Germinal center (tissue), 1 donor: ENCODE measurements around the gene NPAS1.

Experiments used
- DNase-seq: peaks from one replicate; pipeline ENCODE4 v3.0.0; 2012; ENCODE audit warnings: mixed read lengths, low spot score

Gene NPAS1

DNA sequence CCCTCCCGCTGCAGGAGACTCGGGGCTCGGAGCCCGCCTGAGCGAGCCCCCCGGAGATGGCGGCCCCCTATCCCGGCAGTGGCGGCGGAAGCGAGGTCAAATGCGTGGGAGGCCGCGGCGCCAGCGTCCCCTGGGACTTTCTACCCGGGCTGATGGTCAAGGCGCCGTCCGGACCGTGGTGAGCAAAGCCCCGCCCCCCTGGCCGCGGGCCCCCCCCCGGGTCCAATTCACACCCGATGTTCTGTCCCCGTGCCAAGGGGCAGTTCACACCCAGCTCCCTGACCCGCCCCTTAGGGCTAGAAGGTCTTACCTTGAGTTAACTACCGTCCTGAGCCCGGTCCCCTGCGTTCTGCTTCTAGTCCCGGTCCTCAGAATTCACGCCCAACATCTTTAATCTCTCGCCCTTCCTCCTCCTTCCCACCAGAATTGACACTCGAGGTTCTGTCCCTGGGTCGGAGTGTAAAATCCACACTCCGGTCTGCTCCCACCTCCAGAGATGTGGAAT is 1.4 kb downstream of the NPAS1 start:
- DNase-seq = no peak

DNA sequence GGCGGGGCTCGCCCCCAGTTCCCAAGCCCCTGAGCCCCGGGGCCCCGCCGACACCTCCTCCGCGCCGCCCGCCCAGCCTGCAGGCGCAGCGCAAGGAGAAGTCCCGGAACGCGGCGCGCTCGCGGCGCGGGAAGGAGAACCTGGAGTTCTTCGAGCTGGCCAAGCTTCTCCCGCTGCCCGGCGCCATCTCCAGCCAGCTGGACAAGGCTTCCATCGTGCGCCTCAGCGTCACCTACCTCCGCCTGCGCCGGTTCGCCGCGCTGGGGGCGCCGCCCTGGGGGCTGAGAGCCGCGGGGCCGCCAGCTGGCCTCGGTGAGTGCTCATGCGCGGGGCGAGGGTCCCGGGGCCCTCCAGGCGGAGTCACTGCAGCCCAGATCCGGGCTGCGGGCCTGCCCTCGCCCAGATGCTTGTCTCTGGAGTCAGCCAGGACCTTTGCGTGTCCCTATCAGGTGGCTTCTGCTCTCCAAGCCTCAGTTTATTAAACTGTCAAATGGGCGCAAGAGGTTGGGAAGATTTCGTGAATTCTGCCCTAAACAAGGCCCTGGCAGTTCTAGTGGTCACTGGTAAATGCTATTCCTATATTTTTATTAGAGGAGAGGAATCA is 2.0 kb downstream of the NPAS1 start:
- no peak for DNase-seq

DNA sequence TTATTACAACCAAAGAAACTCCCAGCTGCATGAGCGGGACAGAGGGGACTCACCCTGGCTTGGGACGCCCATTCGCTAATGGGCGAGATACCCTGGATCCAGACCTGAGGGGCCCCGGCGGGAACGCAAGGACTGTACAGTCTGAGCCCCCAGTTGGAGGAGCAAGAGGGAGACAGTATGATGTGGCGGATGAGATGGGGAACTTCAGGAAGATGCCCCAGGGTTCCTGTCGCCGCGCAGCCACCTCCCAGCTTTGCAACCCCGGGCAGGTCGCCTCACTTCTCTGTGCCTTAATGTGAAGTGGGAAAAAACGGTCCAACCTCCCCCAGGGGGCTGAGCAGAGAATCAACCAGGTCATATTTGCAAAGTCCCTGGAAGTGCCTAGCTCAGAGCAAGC is 2.5 kb downstream of the NPAS1 start:
- DNase-seq = no peak

DNA sequence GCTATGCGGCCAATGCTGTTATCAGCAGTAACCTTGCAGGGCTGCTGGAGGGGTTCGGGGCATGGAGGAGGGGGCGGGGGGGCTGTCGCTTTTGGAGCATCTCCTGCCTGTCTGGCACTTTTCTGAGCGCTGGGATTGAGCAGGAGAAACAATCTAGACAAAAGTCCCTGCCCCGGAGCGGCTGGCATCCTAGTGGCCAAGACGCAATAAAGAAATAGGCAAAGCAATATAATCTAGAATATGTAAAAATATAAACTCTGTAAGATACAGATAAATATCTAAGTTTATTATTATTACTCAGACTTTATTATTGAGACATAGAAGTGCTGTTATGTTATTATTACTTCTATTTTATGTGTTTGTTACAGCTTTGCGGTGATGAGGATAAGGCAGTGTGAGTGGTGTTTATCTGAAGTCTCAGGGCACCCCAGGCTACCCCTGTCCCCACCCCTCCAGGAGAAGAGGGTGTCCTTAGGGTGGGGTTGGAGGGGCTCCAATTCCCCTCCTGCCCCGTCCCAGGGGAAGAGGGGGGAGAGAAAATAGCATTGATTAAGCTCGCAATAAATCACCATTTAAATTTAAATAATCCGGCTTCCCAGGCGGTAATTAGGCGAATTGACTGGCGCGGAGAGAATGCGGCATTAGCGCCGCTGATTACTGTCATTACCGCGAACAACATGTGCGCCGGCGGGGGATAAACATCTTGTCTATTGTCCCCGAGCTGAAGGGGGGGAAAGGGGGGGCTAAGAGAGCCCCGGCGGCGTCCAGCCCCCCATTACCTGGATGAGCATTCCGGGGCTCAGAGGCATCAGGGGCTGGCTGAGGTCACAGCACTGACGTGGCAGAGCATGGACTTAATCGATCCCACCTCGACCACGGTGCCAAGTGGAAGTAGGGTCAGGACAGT is 3.2 kb downstream of the NPAS1 start:
- DNase-seq = no peak

DNA sequence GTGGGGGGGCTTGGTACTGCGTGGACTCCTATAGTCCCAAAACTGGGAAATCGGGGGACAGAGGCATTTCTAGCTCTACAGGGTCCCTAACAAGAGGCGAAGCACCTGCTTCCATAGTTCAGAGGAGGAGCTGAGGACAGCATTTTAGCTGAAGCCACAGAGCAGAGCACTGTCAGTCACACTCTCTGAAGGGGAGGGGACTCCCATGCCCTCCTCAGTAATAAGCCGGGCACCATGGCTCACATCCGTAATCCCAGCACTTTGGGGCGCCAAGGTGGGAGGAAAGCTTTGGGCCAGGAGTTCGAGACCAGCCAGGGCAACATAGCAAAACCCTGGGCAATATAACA is 3.8 kb downstream of the NPAS1 start:
- no peak for DNase-seq

DNA sequence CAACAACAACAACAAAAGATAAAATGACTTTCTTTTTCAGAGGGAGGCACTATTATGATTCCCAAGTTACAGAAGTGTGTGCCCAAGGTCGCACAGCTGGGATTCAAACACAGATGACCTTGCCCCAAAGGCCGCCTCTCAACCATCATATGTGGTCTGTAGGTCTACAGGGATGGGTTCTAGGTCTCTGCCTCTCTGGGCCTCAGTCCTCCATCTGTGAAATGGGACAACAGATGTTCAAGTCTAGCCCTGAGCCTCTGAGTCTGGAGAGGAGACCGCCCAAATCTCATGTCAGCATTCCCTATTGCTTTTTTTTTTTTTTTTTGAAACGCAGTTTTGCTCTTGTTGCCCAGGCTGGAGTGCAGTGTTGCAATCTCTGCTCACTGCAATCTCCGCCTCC is 4.9 kb downstream of the NPAS1 start:
- no peak for DNase-seq

DNA sequence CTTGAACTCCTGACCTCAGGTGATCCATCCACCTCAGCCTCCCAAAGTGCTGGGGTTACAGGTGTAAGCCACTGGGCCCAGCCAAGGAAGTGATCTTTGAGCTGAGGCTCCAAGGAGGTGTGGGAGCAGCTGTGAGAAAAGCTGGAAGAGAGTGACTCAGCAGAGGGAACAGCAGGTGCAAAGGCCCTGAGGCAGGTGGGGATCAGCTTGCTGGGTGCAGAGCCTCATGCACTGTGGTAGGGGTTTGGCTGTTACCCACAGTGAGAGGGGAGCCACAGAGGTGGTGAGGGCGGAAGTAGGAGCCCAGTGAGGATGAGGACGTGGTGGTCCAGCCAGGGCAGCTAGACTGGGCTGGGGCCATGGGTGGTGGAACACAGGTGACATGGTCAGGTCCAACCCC is 6.5 kb downstream of the NPAS1 start:
- DNase-seq = no peak

DNA sequence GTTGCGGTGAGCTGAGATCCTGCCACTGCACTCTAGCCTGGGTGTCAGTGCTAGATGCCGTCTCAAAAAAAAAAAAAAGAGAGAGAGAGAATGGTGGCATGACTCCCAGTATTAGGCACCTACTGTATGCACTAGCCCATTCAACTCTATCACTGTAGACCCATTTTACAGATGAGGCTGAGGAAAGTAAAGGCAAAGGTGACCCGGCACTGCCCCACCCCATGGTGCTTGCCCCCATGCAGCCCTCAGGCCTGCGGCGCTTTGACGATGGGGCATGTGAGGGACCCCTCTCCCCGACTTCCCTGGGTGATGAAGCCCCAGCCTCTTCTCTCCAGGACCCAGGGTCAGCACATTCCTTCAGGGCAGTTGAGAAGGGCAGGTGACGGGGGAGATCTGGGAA is 7.3 kb downstream of the NPAS1 start:
- no peak for DNase-seq

DNA sequence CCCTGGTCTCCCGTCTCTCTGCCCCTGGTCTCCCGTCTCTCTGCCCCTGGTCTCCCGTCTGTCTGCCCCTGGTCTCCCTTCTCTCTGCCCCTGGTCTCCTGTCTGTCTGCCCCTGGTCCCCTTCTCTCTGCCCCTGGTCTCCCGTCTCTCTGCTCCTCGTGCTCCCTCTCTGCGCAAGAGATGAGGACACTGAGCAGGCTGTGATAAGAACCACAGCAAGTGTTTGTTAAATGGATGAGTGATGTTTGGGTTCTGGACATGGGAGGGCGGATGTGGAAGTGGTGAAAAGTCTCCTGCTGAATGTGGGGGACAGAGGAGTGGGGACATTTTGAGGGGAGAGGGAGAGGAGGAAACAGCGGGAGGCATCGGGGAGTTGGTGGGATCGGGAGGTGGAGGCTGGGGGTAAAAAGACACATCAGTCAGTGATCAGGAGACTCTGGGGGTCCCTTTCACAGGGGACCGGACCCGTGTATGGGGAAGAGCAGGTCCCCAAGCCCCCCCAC is 8.0 kb downstream of the NPAS1 start:
- DNase-seq = no peak

DNA sequence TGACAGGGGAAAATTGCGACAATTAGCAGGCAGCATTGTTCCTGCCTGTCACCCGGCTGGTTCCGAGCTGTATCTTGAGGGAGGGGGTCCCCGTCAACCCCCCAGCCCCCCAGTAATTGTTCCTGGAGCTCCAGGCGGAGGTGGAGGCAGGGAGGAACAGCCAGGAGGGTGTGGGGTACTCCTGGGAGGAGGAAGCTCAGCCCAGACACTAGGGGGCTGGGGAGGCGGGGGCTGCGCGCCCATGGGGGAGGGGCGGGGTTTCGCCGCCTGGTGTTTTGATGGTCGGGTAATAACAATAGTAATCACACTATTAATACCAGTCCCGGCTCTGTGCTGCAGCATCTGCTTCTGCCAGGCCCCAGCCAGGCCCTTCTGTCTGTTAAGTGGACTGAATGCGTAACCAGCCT is 8.6 kb downstream of the NPAS1 start:
- DNase-seq = no peak

DNA sequence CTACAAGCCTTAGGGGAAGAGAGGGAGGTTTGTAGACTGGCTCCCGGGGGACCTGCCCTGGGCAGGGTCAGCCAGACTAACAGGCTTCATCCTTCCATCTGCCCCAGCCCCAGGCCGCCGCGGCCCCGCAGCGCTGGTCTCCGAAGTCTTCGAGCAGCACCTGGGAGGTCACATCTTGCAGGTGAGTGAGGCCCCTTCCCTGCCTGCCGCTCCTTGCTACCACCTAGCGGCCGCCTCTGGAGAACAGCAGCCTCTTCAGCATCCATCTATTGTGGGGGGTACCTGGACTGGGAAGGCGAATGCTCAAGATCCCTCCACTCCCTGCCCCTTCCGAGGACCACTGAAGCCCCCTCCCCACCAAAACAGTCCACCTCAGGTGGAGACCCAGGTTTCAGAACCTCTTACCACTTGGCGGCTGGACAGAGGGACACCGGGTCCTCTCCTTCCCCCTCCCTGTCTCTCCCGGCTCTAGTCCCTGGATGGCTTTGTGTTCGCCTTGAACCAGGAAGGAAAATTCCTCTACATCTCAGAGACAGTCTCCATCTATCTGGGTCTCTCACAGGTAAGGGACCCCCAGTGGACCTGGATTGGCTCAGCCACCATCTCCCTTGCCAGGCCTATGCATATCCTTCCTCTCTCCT is 12.7 kb downstream of the NPAS1 start:
- peak; percentile 86 for DNase-seq

DNA sequence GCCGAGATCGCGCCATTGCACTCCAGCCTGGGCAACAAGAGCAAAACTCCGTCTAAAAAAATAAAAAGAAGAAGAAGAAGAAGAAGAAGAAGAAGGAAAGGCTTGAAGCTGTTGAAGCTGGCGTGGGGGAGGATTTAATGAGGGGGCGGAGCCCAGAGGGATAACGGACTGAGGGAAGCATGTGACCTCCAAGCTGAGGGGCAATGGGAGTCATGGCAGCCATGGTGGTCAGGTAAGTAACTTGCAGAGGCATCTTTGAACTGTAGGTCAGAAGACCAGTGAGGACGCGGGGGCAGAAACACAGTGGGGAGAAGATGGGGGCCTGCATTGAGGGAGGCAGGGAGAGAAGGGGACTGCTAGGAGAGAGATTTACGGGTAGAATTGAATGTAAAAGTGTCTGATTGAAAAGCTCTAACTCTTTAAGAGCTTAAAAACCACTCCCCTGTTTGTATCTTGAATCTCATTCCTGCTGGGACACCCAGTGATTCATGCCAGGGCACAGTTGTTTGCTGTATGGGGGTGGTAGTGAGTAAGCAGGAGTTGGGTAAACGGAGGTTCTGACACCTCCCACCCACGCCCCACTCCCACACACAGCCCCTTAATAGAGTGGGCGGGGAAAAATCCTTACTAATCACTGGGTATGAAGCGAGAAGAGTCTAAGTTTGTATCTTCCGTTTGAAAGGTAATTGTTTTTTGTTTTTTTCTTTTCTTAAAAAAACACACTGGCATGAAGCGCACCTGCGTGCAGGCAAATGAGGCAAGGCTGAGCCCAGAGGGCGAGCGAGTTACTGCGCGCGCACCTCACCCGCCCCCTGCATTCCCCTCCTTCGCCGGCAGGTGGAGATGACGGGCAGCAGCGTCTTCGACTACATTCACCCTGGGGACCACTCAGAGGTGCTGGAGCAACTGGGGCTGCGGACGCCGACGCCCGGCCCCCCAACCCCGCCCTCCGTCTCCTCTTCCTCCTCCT is 15.8 kb downstream of the NPAS1 start:
- peak; percentile 97 for DNase-seq

DNA sequence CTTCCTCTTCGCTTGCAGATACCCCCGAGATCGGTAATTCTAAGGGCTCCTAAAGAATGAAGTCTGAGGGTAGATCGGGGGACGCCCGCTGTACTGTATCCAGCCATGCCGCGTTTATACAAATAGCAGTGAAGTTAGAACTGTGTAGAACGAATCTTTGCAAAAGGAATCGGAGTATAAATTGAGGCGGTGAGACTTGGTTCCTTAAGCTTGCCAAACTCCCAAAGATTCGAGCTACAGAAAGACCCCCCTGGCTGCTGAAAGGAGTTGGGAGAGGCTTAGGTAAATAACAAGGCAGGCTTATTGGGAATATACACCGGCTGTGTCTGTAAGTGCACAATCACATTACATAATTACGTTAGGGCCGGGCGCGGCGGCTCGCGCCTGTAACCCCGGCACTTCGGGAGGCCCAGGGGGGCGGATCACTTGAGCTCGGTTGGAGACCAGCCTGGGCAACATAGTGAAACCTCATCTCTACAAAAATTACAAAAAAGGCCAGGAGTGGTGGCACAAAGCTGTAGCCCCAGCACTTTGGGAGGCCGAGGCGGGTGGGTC is 16.5 kb downstream of the NPAS1 start:
- no peak for DNase-seq

DNA sequence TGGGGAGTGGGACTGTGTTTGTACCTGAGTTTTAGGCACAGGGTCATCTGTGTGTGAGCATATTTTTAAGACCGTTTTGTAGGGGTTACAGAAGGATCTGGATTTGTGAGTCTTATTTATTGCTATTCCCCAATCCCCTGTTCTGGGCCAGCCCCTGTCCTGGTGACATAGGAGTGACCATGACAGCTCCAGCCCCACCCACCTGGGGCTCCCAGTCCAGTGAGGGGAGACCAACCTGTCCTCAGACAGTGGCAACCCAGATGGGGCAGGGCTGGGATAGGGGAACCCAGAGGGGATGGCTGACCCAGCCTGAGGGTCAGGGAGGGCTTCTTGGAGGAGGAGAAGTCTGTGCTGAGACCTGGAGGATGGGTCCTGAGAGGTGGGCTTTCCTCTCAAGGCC is 18.1 kb downstream of the NPAS1 start:
- no peak for DNase-seq

DNA sequence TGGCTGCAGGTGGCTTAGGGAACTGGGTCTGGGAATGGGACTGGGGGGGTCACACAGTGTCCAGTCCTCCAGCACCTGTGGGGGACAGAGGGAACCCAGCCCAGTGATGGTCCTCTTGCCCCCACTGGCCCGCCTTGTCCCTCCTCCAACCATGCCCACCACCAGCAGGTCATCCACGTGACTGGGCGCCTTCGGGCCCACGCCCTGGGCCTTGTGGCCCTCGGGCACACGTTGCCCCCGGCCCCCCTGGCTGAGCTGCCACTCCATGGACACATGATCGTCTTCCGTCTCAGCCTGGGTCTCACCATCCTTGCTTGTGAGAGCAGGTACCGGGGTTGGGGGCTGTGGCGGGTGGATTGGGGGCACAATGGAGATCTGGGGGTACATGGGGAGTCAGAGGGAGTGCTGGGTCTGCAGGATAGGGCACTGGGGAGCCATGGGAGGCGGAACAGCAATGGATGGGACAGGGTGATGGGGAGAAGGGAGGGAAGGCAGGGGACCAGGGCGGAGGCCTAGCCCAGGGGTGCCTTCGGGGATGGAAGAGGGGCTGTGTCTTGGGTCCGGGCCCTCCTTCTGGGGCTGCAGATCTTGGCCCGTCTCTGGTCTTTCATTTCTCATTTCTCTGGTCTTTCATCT is 19.7 kb downstream of the NPAS1 start:
- no peak for DNase-seq

DNA sequence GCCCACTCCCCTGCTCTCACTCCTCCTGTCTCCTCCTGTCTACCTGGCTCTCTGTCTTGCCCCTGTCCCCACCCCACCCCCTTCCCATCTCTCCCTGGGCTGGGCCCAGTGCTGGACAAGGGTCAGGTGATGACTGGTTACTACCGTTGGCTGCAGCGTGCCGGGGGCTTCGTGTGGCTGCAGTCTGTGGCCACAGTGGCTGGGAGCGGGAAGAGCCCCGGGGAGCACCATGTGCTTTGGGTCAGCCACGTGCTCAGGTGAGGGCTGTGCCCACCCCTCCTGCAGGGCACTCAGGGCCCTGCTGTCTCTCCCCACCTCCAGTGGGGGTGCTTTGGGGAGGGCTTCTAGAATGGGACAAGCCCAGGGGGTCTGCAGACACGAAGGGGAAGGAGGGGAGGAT is 21.2 kb downstream of the NPAS1 start:
- DNase-seq = no peak

DNA sequence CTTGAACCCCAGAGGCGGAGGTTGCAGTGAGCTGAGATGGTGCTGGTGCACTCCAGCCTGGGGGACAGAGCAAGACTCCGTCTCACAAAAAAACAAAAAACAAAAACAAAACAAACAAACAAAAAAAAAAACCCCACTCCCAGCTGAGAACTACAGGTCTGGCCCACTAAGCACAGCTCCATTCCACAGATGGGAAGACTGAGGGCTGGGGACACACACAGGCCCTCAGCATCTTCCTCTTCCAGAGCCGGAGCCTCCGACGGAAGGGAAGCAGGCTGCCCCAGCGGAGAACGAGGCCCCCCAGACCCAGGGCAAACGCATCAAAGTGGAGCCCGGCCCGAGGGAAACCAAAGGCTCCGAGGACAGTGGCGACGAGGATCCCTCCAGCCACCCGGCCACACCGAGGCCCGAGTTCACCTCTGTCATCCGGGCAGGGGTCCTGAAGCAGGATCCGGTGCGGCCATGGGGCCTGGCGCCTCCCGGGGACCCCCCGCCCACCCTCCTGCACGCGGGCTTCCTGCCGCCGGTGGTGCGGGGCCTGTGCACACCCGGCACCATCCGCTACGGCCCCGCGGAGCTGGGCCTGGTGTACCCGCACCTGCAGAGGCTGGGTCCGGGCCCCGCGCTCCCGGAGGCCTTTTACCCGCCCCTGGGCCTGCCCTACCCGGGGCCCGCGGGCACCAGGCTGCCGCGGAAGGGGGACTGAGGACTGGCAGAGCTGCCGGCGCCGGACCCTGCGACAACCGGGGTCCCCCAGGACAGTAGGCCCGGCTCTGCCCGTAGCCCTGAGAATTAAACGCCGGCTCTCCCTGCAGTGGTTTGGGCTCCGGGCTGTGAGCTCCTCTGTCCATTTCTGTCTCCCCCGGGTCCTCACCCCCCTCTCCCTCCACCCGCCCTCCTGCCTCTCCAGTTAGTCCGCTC is 25.6 kb downstream of the NPAS1 start:
- DNase-seq = no peak

DNA sequence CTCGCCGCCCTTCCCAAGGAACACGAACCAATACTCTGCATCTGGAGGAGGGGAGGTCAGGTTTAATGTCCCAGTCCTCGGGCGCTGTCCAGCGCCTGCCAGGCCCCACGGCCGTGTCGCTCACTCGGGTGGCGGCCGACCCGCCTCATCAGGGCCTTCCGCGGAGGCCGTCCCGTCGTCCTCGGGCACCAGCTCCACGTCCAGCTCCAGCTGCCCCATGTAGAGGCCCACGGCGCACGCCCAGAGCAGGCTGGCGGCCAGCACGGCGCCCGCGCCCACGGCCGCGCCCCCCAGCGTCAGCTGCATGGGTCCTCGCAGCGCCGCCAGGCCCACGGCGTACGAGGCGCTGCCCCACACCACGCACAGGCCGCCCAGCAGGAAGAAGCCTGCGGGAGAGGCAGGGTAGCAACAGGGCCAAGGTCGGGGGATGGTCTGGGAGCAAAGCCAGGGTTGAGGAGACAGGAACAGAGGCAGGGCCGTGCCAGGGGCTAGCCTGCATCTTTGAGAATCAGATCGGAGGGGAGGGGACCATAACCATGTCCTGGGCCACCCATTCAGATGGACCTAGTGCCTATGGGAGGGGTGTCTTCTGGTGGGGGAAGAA is 26.3 kb downstream of the NPAS1 start:
- DNase-seq = no peak

DNA sequence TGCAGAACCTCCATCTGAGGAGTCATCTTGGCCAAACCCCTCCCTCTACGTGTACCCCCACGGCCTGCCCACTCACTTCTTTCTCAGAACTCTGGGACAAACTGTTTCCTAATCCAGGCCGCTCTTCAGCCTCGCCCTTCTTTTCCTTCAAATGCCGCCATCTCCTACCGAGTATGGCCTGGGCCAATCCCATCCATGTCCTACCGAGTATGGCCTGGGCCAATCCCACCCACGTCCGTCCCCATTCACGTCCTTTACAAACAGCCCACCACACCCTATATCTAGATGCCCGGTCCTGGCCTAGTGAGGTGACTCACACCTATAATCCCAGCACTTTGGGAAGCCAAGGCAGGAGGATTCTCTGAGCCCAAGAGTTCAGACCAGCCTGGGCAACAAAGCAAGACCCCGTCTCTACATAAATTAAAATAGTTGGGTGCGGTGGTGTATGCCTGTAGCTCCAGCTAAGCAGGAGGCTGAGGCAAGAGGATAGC is 27.7 kb downstream of the NPAS1 start:
- no peak for DNase-seq
